Neural cell (in vitro differentiated cells): ENCODE results near the gene CRIM1.

Experiments
- EP300 ChIP-seq: fragments of 450-650 bp; conservative IDR thresholded peaks from 2 replicates; pipeline ENCODE4 v1.6.1; 2014; ENCODE audit warnings: antibody characterized with exemption, mild to moderate bottlenecking, moderate library complexity; ENCODE audit not compliant: poor library complexity, severe bottlenecking
- TF ChIP-seq, protein P1 (sequence below): fragments of 450-650 bp; IDR thresholded peaks from 2 replicates; pipeline ENCODE4 v1.5.1; 2014; ENCODE audit warnings: antibody characterized with exemption, mild to moderate bottlenecking, moderate library complexity; ENCODE audit not compliant: poor library complexity, severe bottlenecking

DNA sequence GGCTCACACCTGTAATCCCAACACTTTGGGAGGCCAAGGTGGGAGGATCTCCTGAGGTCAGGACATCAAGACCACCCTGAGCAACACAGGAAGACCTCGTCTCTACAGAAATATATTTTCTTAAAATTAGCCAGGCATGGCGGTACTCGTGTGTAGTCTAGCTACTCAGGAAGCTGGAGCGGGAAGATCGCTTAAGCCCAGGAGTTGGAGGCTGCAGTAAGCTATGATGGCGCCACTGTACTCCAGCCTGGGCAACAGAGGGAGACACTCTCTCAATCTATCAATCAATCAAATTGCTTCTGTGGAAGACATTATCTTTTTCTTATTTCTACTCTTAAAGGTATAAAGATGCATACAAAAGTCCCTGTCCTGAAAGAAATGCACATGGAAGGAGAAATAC lies 231.1 kb downstream of the CRIM1 start:
- TF ChIP-seq, protein P1, sequence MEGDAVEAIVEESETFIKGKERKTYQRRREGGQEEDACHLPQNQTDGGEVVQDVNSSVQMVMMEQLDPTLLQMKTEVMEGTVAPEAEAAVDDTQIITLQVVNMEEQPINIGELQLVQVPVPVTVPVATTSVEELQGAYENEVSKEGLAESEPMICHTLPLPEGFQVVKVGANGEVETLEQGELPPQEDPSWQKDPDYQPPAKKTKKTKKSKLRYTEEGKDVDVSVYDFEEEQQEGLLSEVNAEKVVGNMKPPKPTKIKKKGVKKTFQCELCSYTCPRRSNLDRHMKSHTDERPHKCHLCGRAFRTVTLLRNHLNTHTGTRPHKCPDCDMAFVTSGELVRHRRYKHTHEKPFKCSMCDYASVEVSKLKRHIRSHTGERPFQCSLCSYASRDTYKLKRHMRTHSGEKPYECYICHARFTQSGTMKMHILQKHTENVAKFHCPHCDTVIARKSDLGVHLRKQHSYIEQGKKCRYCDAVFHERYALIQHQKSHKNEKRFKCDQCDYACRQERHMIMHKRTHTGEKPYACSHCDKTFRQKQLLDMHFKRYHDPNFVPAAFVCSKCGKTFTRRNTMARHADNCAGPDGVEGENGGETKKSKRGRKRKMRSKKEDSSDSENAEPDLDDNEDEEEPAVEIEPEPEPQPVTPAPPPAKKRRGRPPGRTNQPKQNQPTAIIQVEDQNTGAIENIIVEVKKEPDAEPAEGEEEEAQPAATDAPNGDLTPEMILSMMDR, result no peak
- TF ChIP-seq EP300, result no peak
